Activated naive CD8-positive, alpha-beta T cell treated with anti-CD3 and anti-CD28 coated beads for 36 hours (primary cell): ENCODE data around the gene MCOLN1. TPM values are rescaled to one million over a fixed set of nuclear protein-coding genes. Genes with fewer than 3 reads are reported as not detected.

Experiments used
- total RNA-seq, 2 experiments: library from RNA; stranded (reverse); gene quantifications; one replicate each; pipeline ENCODE4 v1.2.3, GENCODE V29; 2021

The MCOLN1 gene
- total RNA-seq, 2 experiments from 2014 or later: 12.3 to 12.4 TPM

Other genes with a start within 250 kb of the MCOLN1 start
- gene INSR, start 228.2 kb upstream of the MCOLN1 start, total RNA-seq: 1 to 10 TPM; 1.2 to 1.4 TPM
- 10 to 100 TPM; 26.3 to 30.8 TPM for gene ARHGEF18, start 173.7 kb upstream of the MCOLN1 start, total RNA-seq
- 1 to 10 TPM in 1 of 2 experiments, under 1 TPM in 1; 0.82 to 1.5 TPM for gene PEX11G, start 33.6 kb upstream of the MCOLN1 start, total RNA-seq
- 1 to 10 TPM; 6.5 to 7.3 TPM for gene ZNF358, start 6.5 kb upstream of the MCOLN1 start, total RNA-seq
- gene PNPLA6, start 13.1 kb downstream of the MCOLN1 start, total RNA-seq: 10 to 100 TPM; 67.8 to 68.5 TPM
- under 1 TPM; 0.50 to 0.52 TPM for gene CAMSAP3, start 73.2 kb downstream of the MCOLN1 start, total RNA-seq
- gene XAB2, start 106.9 kb downstream of the MCOLN1 start, total RNA-seq: 10 to 100 TPM; 44.0 to 45.8 TPM
- 10 to 100 TPM; 83.7 to 86.0 TPM for gene PET100, start 107.2 kb downstream of the MCOLN1 start, total RNA-seq
- 1 to 10 TPM in 1 of 2 experiments, under 1 TPM in 1; 0.99 to 1.4 TPM for gene PCP2, start 111.1 kb downstream of the MCOLN1 start, total RNA-seq
- 10 to 100 TPM; 73.3 to 73.5 TPM for gene STXBP2, start 114.5 kb downstream of the MCOLN1 start, total RNA-seq
- not detected for gene RETN, start 146.4 kb downstream of the MCOLN1 start, total RNA-seq
- gene MCEMP1, start 154.5 kb downstream of the MCOLN1 start, total RNA-seq: not detected
- gene TRAPPC5, start 158.2 kb downstream of the MCOLN1 start, total RNA-seq: 10 to 100 TPM; 83.3 to 83.8 TPM
- gene FCER2, start 179.5 kb downstream of the MCOLN1 start, total RNA-seq: 1 to 10 TPM; 1.5 to 1.7 TPM
- gene CLEC4G, start 209.5 kb downstream of the MCOLN1 start, total RNA-seq: not detected
- gene CD209, start 224.9 kb downstream of the MCOLN1 start, total RNA-seq: not detected
- not detected for gene CLEC4M, start 240.6 kb downstream of the MCOLN1 start, total RNA-seq